HepG2 (cell line): Measurements from ENCODE around the gene TGM2. TPM values are rescaled to one million over a fixed set of nuclear protein-coding genes. Genes with fewer than 3 reads are reported as not detected.
A peak's percentile ranks its signal among the peaks of the same experiment; 100 is the strongest.

Experiments used
- EP300 ChIP-seq, 3 experiments: sonication (generic) in 1 of 3; formaldehyde crosslinking in 1 of 3; IDR thresholded peaks; 2 replicates each; pipeline versions ENCODE4 v1.5.1 to v1.6.1; 2011 to 2020; ENCODE audit warnings: low read depth in 2 of 3, low read length in 2 of 3, borderline replicate concordance in 1 of 3, improper control_type of control experiment in 1 of 3, mild to moderate bottlenecking in 1 of 3, missing genetic modification reagents in 1 of 3, moderate library complexity in 1 of 3
- ESRRA ChIP-seq: sonication (generic); formaldehyde crosslinking; IDR thresholded peaks from 2 replicates; pipeline ENCODE4 v1.5.1; 2020; ENCODE audit warnings: mild to moderate bottlenecking, low read depth, missing genetic modification reagents
- KIAA2018 ChIP-seq: sonication (generic); formaldehyde crosslinking; IDR thresholded peaks from 2 replicates; pipeline ENCODE4 v1.5.0; 2020; ENCODE audit warnings: mild to moderate bottlenecking, missing genetic modification reagents, borderline replicate concordance
- MLXIP ChIP-seq: sonication (generic); formaldehyde crosslinking; IDR thresholded peaks from 2 replicates; pipeline ENCODE4 v1.9.0; 2021; ENCODE audit warnings: missing genetic modification reagents, borderline replicate concordance
- MXD1 ChIP-seq: sonication (generic); formaldehyde crosslinking; IDR thresholded peaks from 2 replicates; pipeline ENCODE4 v1.4.0; 2020; ENCODE audit warnings: mild to moderate bottlenecking, missing genetic modification reagents
- PAXIP1 ChIP-seq: sonication (generic); formaldehyde crosslinking; conservative IDR thresholded peaks from 2 replicates; pipeline ENCODE4 v1.4.0; 2020; ENCODE audit warnings: mild to moderate bottlenecking, missing genetic modification reagents, moderate library complexity
- TFDP1 ChIP-seq: IDR thresholded peaks from 2 replicates; pipeline ENCODE4 v1.6.1; 2016; ENCODE audit warnings: missing compliant biosample characterization, missing genetic modification reagents, borderline replicate concordance
- ZFX ChIP-seq: sonication (generic); formaldehyde crosslinking; IDR thresholded peaks from 2 replicates; pipeline ENCODE4 v1.4.0; 2020; ENCODE audit warnings: mild to moderate bottlenecking, low read depth, missing genetic modification reagents, moderate library complexity
- ZNF256 ChIP-seq: sonication (generic); formaldehyde crosslinking; conservative IDR thresholded peaks from 2 replicates; pipeline ENCODE4 v1.4.0; 2020; ENCODE audit warnings: missing genetic modification reagents
- polyA plus RNA-seq, 8 experiments: library from polyadenylated mRNA; depleted of rRNA in 3 of 8; stranded (reverse) in 7 of 8; unstranded in 1 of 8; fragments of >200 nt; fragmentation: Illumina TruSeq in 4 of 8; extraction: Trizol in 4 of 8; gene quantifications; 2 replicates each; pipeline versions ENCODE4 v1.2.1 to v1.2.3, GENCODE V29; 2011 to 2016; ENCODE audit warnings: low read depth in 4 of 8, missing spikeins in 1 of 8, mixed read lengths in 1 of 8; ENCODE audit not compliant: insufficient read depth in 1 of 8
- total RNA-seq, 5 experiments: library from RNA; depleted of rRNA; stranded (reverse); fragments of >200 nt; fragmentation: Illumina TruSeq; extraction: Trizol; gene quantifications; 2 replicates each; pipeline ENCODE4 v1.2.3, GENCODE V29; 2016; ENCODE audit warnings: low read depth in 1 of 5

TGM2 gene
- total and polyA plus RNA-seq, 2 of the 13 experiments (the other 11 are each of a cell fraction or from before 2014, with no cell fraction given): 4.2 to 46.4 TPM

GRCh38 chr20:38134427-38135270 is 30.4 kb downstream of the TGM2 start (continued):
- TF ChIP-seq KIAA2018 (CRISPR knock-in tag) (no peak), ESRRA (no peak; the same call in 1 of the 2 replicates), ZFX (CRISPR knock-in tag) (peak; percentile 50; the same call in 1 of the 2 replicates), EP300 (IDR thresholded peaks at IDR 0.05; ENCODE audit: low read depth in 2 of 2, low read length in 2 of 2) (0 out of 4 replicates have a peak, but pooled peaks of 1 of the 2 experiments have one; percentile 45), EP300 (CRISPR knock-in tag; IDR thresholded peaks at IDR 0.05; ENCODE audit: borderline replicate concordance) (0 out of 2 replicates have a peak, but pooled peaks have one; percentile 59), PAXIP1 (CRISPR knock-in tag) (peak; percentile 55), ZNF256 (CRISPR knock-in tag) (no peak), MXD1 (no peak), MLXIP (no peak), TFDP1 (CRISPR knock-in tag) (peak; percentile 56; the same call in 1 of the 2 replicates)
